ENCODE measurements around the gene ZC3H14. TPM values are rescaled to one million over a fixed set of nuclear protein-coding genes. Genes with fewer than 3 reads are reported as not detected.
A peak's percentile ranks its signal among the peaks of the same experiment; 100 is the strongest.

Gene ZC3H14
- total and polyA plus RNA-seq, 5 donors from 2014 or later: 39.8 to 50.8 (median 44.8) TPM

DNA sequence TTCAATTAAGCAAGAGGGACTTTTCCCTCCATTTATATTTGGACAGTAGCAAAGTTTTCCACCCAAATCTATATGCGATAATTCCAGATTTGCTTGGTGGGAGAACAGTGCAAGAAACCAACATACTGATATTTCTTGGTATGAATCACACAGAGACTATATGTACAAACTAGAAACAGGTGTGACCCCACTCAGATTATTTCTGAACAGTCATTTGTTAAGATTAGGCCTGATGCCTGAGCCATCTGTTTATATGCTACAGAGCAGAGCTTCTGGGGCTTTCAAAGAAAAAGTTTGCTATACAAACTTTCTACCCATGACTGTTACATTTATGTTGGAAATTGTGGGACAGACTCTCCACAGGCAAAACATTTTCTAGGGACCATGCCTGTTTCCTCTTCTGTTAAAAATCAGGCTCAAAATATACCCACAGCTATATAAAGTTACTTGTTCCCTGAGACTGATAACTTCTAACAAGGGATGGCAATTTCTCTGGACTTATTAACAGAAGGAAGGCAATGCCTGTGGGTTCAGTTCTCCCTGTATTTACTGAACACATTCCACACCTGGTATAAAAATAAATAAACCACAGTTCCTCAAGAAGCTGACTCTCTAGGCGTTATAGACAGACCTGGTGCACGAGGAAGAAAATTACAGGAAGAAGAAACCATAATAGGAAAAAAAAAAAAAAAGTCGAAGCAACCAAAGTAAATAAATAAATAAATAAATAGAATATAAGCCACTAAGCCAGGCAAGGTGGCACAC, 16.0 kb upstream of the ZC3H14 start:
- no peaks in the 10 kb centered on the region for H3K36me3 Mint-ChIP-seq
- no peak overlapping the region for H3K4me3 Mint-ChIP-seq
- H3K9me3 Mint-ChIP-seq: peaks cover 0 to 1% (median 0%) of the 10 kb centered on the region in 7 donors
- ATAC-seq (ENCODE audit: low read depth in 2 of 2): no peak
- Histone ChIP-seq H3K4me3 (ENCODE audit: low read depth, low read length) (no peak overlapping the region), H3K27ac (ENCODE audit: insufficient read depth, low read length, poor library complexity, severe bottlenecking) (no peak overlapping the region), H3K27me3 (ENCODE audit: control insufficient read depth, insufficient read depth, low read length) (peaks cover 2% of the 10 kb centered on the region), H3K4me1 (ENCODE audit: control insufficient read depth, insufficient read depth, low read length, poor library complexity, severe bottlenecking) (peaks cover 6% of the 10 kb centered on the region), H3K9me3 (ENCODE audit: control insufficient read depth in 2 of 2, low read length in 2 of 2) (no peaks in the 10 kb centered on the region), H3K36me3 (ENCODE audit: control insufficient read depth, insufficient read depth, low read length) (no peaks in the 10 kb centered on the region)
- H3K27ac Mint-ChIP-seq: no peak overlapping the region
- peaks cover 46% of the 10 kb centered on the region for H3K27me3 Mint-ChIP-seq
- no peak for DNase-seq
- peaks cover 0 to 3% (median 0%) of the 10 kb centered on the region in 4 donors for H3K4me1 Mint-ChIP-seq

DNA sequence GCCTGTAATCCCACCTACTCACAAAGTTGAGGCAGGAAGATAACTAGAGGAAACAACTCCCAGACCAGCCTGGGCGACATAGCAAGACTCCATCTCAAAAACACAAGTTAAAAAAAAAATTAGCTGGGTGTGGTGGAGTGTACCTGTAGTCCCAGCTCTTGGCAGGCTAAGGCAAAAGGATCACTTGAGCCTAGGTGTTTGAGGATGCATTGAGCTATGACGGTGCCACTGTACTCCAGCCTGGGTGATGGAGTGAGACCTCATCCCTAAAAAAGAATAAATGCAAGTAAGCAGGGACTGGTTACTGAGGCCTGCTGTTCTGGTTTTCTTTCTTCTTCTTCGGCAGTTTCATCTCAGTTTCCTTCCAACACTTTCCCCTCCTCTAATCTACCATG, 15.5 kb upstream of the ZC3H14 start:
- no peak overlapping the region for H3K27ac ChIP-seq (ENCODE audit: insufficient read depth, low read length, poor library complexity, severe bottlenecking)
- peaks cover 9% of the 10 kb centered on the region for H3K4me1 ChIP-seq (ENCODE audit: control insufficient read depth, insufficient read depth, low read length, poor library complexity, severe bottlenecking)

DNA sequence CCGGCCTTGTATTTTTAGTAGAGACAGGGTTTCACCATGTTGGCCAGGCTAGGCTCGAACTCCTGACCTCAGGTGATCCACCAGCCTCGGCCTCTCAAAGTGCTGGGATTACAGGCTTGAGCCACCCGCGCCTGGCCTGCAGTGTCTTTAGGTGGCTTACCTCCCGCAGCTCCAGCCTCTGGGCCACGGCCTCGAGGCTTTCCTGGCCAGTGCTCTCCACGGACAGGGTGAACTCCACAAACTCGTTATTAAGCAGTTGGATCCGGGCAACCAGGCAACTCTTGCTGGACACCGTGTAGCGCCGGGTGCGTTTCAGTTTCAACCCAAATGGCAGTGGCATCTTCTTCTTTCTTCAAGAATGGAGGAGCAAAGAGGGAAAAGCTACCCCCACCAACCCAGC, 12.8 kb upstream of the ZC3H14 start:
- no peak for DNase-seq
- no peaks in the 10 kb centered on the region for H3K9me3 ChIP-seq (ENCODE audit: control insufficient read depth in 2 of 2, low read length in 2 of 2)
- H3K27ac Mint-ChIP-seq: no peak overlapping the region
- no peaks in the 10 kb centered on the region for H3K36me3 Mint-ChIP-seq
- H3K36me3 ChIP-seq (ENCODE audit: control insufficient read depth, insufficient read depth, low read length): no peaks in the 10 kb centered on the region
- peaks cover 0 to 3% (median 0%) of the 10 kb centered on the region in 7 donors for H3K9me3 Mint-ChIP-seq
- H3K4me1 Mint-ChIP-seq: peaks cover 1 to 18% (median 6%) of the 10 kb centered on the region in 4 donors
- no peak overlapping the region for H3K4me3 Mint-ChIP-seq
- no peak overlapping the region for H3K4me3 ChIP-seq (ENCODE audit: low read depth, low read length)
- peaks cover 20% of the 10 kb centered on the region for H3K4me1 ChIP-seq (ENCODE audit: control insufficient read depth, insufficient read depth, low read length, poor library complexity, severe bottlenecking)
- H3K27me3 Mint-ChIP-seq: peaks cover 66% of the 10 kb centered on the region
- no peak for ATAC-seq (ENCODE audit: low read depth in 2 of 2)
- H3K27me3 ChIP-seq (ENCODE audit: control insufficient read depth, insufficient read depth, low read length): peaks cover 28% of the 10 kb centered on the region
- no peak overlapping the region for H3K27ac ChIP-seq (ENCODE audit: insufficient read depth, low read length, poor library complexity, severe bottlenecking)

More for the DNA sequence above, 15.5 kb upstream of the ZC3H14 start:
- Mint-ChIP-seq H3K36me3 (no peaks in the 10 kb centered on the region), H3K27ac (no peak overlapping the region), H3K4me3 (no peak overlapping the region), H3K9me3 (peaks cover 0 to 1% (median 0%) of the 10 kb centered on the region in 7 donors), H3K27me3 (peaks cover 52% of the 10 kb centered on the region), H3K4me1 (peaks cover 0 to 8% (median 0%) of the 10 kb centered on the region in 4 donors)
- Histone ChIP-seq H3K36me3 (ENCODE audit: control insufficient read depth, insufficient read depth, low read length) (no peaks in the 10 kb centered on the region), H3K9me3 (ENCODE audit: control insufficient read depth in 2 of 2, low read length in 2 of 2) (no peaks in the 10 kb centered on the region), H3K4me3 (ENCODE audit: low read depth, low read length) (no peak overlapping the region), H3K27me3 (ENCODE audit: control insufficient read depth, insufficient read depth, low read length) (peaks cover 8% of the 10 kb centered on the region)
- no peak for DNase-seq
- ATAC-seq (ENCODE audit: low read depth in 2 of 2): no peak

DNA sequence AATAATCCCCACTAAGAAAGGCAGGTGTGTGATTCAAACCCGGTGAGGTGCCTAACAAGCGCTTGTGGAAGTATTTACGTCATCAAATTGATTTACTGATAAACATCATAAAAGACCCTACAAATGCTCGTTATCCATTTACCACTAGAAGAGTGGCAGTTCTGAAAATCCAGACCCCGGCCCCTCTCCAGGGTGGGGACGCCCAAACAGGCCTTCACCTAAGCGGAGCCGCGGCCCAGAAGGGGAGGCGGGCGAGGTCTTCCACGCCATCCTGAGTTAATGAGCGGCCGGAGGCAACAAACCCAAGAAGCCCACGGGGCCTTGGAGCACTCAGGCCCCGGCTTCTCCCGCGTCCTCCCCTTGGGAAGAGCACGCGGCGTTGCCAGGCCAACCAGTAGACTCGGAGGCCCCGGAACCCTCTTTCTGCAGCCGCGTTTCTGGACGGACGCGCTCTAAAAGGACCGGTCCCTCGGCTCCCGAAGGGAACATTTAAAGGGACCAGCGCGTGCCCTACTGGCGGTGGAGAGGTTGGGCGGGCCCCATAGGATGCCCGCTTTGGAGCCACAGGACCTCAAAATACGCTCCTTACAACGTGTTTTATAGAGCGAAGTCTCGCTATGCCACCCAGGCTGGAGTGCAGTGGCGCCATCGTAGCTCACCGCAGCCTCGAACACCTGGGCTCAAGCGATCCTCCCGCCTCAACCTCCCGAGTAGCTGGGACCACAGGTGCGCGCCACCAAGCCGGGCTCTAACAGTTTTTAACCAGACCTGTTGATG, 11.6 kb upstream of the ZC3H14 start:
- Mint-ChIP-seq H3K27me3 (peaks cover 72% of the 10 kb centered on the region), H3K9me3 (peaks cover 0 to 3% (median 0%) of the 10 kb centered on the region in 7 donors), H3K36me3 (no peaks in the 10 kb centered on the region), H3K4me1 (peaks cover 5 to 24% (median 11%) of the 10 kb centered on the region in 4 donors), H3K4me3 (peak overlapping the region in 3 of 4 donors; percentile 51 to 74 (median 63)), H3K27ac (no peak overlapping the region)
- Histone ChIP-seq H3K36me3 (ENCODE audit: control insufficient read depth, insufficient read depth, low read length) (no peaks in the 10 kb centered on the region), H3K4me3 (ENCODE audit: low read depth, low read length) (peak overlapping the region; percentile 18), H3K27ac (ENCODE audit: insufficient read depth, low read length, poor library complexity, severe bottlenecking) (no peak overlapping the region), H3K4me1 (ENCODE audit: control insufficient read depth, insufficient read depth, low read length, poor library complexity, severe bottlenecking) (peaks cover 21% of the 10 kb centered on the region), H3K27me3 (ENCODE audit: control insufficient read depth, insufficient read depth, low read length) (peaks cover 40% of the 10 kb centered on the region), H3K9me3 (ENCODE audit: control insufficient read depth in 2 of 2, low read length in 2 of 2) (no peaks in the 10 kb centered on the region)
- DNase-seq (peak in 1 of 3 donors; percentile 59), ATAC-seq (ENCODE audit: low read depth in 2 of 2) (peak; percentile 19 to 22)

DNA sequence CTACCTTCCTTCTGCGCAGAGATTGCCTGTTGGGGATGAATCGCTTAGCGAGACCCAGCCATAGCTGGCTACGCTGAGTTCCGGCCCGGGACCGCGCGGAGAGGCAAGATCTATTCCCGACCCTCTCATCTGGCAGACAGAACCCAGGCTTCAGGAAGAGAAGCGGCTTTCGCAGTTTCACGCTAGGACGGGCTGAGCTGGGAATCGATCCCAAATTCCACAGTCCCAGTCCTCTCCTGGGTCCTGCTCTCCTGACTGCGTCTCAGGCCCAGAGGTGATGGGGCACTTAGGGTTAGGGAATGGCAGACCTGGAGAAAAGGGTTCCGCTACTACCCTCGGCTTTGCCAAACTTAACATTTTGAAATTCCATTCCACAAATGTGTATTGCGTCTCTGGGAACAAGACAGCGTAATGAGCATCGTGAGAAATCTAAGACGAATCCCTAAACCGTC, 10.8 kb upstream of the ZC3H14 start:
- H3K4me3 ChIP-seq (ENCODE audit: low read depth, low read length): peak overlapping the region; percentile 18
- Mint-ChIP-seq H3K4me3 (peak overlapping the region in 3 of 4 donors; percentile 59 to 74 (median 63)), H3K9me3 (peaks cover 0 to 3% (median 0%) of the 10 kb centered on the region in 7 donors), H3K36me3 (no peaks in the 10 kb centered on the region), H3K27ac (no peak overlapping the region), H3K4me1 (peaks cover 11 to 31% (median 18%) of the 10 kb centered on the region in 4 donors), H3K27me3 (peaks cover 79% of the 10 kb centered on the region)
- H3K36me3 ChIP-seq (ENCODE audit: control insufficient read depth, insufficient read depth, low read length): no peaks in the 10 kb centered on the region
- H3K27me3 ChIP-seq (ENCODE audit: control insufficient read depth, insufficient read depth, low read length): peaks cover 43% of the 10 kb centered on the region
- ATAC-seq (ENCODE audit: low read depth in 2 of 2): no peak
- no peaks in the 10 kb centered on the region for H3K9me3 ChIP-seq (ENCODE audit: control insufficient read depth in 2 of 2, low read length in 2 of 2)
- no peak for DNase-seq
- no peak overlapping the region for H3K27ac ChIP-seq (ENCODE audit: insufficient read depth, low read length, poor library complexity, severe bottlenecking)
- peaks cover 24% of the 10 kb centered on the region for H3K4me1 ChIP-seq (ENCODE audit: control insufficient read depth, insufficient read depth, low read length, poor library complexity, severe bottlenecking)

DNA sequence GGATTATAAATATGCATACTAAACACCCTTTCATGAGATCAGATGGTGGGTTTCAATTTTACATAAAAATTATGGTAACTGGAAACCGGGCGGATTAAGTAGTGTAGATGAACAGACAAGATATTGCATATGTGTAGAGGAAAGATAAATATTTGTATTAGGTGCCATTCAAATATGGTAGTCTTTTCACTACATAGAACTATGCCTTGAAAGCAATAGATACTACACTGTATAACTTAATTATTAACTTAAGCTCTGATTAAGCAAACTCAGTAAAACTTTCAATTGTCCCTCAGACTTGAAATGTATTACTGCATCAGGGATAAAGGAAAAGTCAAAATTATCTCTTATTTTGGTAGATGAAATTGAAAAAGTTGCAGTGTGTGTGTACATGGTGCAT, 10.0 kb upstream of the ZC3H14 start:
- peaks cover 41% of the 10 kb centered on the region for H3K27me3 ChIP-seq (ENCODE audit: control insufficient read depth, insufficient read depth, low read length)
- Mint-ChIP-seq H3K27ac (no peak overlapping the region), H3K36me3 (no peaks in the 10 kb centered on the region), H3K4me1 (peaks cover 15 to 40% (median 26%) of the 10 kb centered on the region in 4 donors), H3K4me3 (no peak overlapping the region), H3K9me3 (peaks cover 0 to 3% (median 0%) of the 10 kb centered on the region in 7 donors), H3K27me3 (peaks cover 87% of the 10 kb centered on the region)
- H3K4me3 ChIP-seq (ENCODE audit: low read depth, low read length): no peak overlapping the region
- DNase-seq (no peak), ATAC-seq (ENCODE audit: low read depth in 2 of 2) (no peak)
- no peaks in the 10 kb centered on the region for H3K36me3 ChIP-seq (ENCODE audit: control insufficient read depth, insufficient read depth, low read length)
- peaks cover 33% of the 10 kb centered on the region for H3K4me1 ChIP-seq (ENCODE audit: control insufficient read depth, insufficient read depth, low read length, poor library complexity, severe bottlenecking)
- no peaks in the 10 kb centered on the region for H3K9me3 ChIP-seq (ENCODE audit: control insufficient read depth in 2 of 2, low read length in 2 of 2)
- H3K27ac ChIP-seq (ENCODE audit: insufficient read depth, low read length, poor library complexity, severe bottlenecking): no peak overlapping the region

DNA sequence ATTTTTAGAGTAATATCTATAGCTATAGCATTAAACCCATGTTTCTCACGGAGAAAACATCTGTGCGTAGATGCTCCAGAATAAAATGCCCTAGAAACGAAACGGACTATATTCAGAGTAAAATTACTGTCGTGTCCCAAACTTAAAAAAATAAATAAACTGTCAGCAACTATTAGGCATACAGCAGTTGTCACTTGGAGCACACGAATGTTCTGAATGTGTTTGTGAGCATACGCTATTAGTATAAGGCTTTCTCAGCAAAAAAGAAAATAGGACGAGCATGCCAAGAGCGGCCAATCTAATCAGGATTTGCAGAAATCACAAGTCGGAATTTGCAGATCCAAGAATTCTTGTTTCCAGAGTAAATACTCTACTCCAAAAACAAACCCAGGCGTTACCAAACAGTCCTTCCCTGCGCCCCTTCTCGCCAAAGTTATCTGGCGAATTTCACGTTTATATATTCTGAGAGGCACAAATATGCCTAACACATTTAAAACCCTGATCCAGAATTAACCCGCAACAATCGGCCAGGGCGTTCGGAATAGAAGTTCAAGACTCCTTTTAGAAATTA, 8.9 kb upstream of the ZC3H14 start:
- peak overlapping the region in 1 of 3 donors; percentile 79 for H3K27ac Mint-ChIP-seq

More for the DNA sequence above, 8.9 kb upstream of the ZC3H14 start:
- no peak for DNase-seq
- Histone ChIP-seq H3K4me1 (ENCODE audit: control insufficient read depth, insufficient read depth, low read length, poor library complexity, severe bottlenecking) (peaks cover 37% of the 10 kb centered on the region), H3K27ac (ENCODE audit: insufficient read depth, low read length, poor library complexity, severe bottlenecking) (no peak overlapping the region), H3K27me3 (ENCODE audit: control insufficient read depth, insufficient read depth, low read length) (peaks cover 41% of the 10 kb centered on the region), H3K4me3 (ENCODE audit: low read depth, low read length) (peak overlapping the region; percentile 52), H3K36me3 (ENCODE audit: control insufficient read depth, insufficient read depth, low read length) (no peaks in the 10 kb centered on the region), H3K9me3 (ENCODE audit: control insufficient read depth in 2 of 2, low read length in 2 of 2) (no peaks in the 10 kb centered on the region)
- peaks cover 0 to 3% (median 0%) of the 10 kb centered on the region in 7 donors for H3K9me3 Mint-ChIP-seq
- peaks cover 79% of the 10 kb centered on the region for H3K27me3 Mint-ChIP-seq
- ATAC-seq (ENCODE audit: low read depth in 2 of 2): no peak
- no peaks in the 10 kb centered on the region for H3K36me3 Mint-ChIP-seq
- peak overlapping the region; percentile 68 to 89 (median 76) for H3K4me3 Mint-ChIP-seq
- H3K4me1 Mint-ChIP-seq: peaks cover 15 to 44% (median 30%) of the 10 kb centered on the region in 4 donors

Measured in CD4-positive, CD25-positive, alpha-beta regulatory T cell (primary cell).